ENCODE data around the gene TGM2. TPM values are rescaled to one million over a fixed set of nuclear protein-coding genes. Genes with fewer than 3 reads are reported as not detected.

Gene TGM2
- total RNA-seq, 1 experiment from 2014 or later = 113 TPM

DNA sequence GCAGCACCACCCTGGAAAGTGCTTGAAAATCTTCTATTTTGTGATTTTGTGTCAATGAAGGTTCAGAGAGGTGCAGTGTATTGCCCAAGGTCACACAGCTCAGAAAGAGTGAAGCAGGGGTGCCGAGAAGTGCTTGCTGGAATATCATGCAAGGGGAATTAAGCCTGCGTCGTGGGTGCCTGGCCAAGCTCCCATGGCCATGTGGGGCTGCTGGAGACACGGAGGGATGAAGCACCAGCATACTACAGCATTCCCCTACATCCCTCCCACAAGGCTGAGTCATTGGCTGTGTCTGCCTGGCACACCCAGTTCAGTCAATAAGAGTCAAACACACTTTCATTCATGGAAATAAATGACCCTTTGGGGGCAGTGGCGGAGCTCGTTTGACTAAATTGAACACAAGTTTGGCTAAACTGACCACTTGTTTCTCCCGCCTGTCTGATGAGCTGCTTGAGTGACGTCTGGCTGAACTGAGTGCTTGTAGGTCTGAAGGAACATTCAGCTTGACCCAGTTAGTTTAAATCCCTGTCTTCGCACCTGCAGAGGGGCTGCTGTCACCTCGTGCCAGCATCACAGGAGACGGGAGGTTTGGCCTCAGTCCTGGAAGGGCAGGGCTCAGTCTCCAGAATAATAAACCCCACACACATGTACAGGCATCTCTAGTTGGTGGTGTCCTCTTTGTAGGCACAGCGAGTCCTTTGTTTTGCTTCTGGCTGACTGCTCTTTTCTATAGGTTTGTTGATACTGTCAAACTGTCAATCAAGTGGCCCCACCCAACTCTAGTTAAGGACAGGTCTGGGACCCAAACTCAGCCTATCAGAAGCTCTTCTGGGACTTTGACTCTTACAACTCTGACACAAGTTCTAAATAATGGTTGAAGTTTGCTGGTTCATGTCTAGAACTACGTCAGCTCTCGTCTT is 8.4 kb upstream of the TGM2 start:
- in situ Hi-C loops (cut with HindIII; ENCODE audit: low pct_unique_long_range_greater_than_20kb, low sequenced_read_pairs) (no loop called here), intact Hi-C loops (cut with micrococcal nuclease; ENCODE audit: unreplicated experiment) (no loop called here)
- BruUV-seq (replicated peaks) = no TSS peak
- ChIA-PET CTCF (no interaction called here), POLR2A (interaction anchor here (0.6 kb wide), 1 partner anchor 46 kb away, joined by 9 read pairs; no protein-coding TSS in a partner anchor)
- Histone ChIP-seq H3K9me3 (ENCODE audit: control insufficient read depth, insufficient read depth, low read depth, low read length) (no peaks in the 10 kb centered on the region), H3K4me3 (ENCODE audit: low read depth in 2 of 2, low read length in 2 of 2) (0 out of 4 replicates have a peak overlapping the region, but pooled peaks of 1 of the 2 experiments have one; percentile 7), H3K27me3 (ENCODE audit: control insufficient read depth, insufficient read depth, low read length) (no peaks in the 10 kb centered on the region), H3K4me1 (ENCODE audit: control insufficient read depth, insufficient read depth, low read length) (peaks cover 4% of the 10 kb centered on the region), H3K27ac (ENCODE audit: low read length) (no peak overlapping the region), H3K36me3 (ENCODE audit: control insufficient read depth, insufficient read depth, low read length) (no peaks in the 10 kb centered on the region)
- ATAC-seq (peak; percentile 86), DNase-seq (ENCODE audit: low read depth, low spot score) (no peak)
- no peak for TF ChIP-seq POLR2AphosphoS5 (IDR thresholded peaks at IDR 0.05; ENCODE audit: low read depth, low read length)
- no peak for TF ChIP-seq SIN3A (IDR thresholded peaks at IDR 0.05; ENCODE audit: borderline replicate concordance, insufficient read depth, low read depth, low read length)
- TF ChIP-seq TCF7L2 (IDR thresholded peaks at IDR 0.05; ENCODE audit: low read depth, low read length) = no peak
- TF ChIP-seq, protein P1, sequence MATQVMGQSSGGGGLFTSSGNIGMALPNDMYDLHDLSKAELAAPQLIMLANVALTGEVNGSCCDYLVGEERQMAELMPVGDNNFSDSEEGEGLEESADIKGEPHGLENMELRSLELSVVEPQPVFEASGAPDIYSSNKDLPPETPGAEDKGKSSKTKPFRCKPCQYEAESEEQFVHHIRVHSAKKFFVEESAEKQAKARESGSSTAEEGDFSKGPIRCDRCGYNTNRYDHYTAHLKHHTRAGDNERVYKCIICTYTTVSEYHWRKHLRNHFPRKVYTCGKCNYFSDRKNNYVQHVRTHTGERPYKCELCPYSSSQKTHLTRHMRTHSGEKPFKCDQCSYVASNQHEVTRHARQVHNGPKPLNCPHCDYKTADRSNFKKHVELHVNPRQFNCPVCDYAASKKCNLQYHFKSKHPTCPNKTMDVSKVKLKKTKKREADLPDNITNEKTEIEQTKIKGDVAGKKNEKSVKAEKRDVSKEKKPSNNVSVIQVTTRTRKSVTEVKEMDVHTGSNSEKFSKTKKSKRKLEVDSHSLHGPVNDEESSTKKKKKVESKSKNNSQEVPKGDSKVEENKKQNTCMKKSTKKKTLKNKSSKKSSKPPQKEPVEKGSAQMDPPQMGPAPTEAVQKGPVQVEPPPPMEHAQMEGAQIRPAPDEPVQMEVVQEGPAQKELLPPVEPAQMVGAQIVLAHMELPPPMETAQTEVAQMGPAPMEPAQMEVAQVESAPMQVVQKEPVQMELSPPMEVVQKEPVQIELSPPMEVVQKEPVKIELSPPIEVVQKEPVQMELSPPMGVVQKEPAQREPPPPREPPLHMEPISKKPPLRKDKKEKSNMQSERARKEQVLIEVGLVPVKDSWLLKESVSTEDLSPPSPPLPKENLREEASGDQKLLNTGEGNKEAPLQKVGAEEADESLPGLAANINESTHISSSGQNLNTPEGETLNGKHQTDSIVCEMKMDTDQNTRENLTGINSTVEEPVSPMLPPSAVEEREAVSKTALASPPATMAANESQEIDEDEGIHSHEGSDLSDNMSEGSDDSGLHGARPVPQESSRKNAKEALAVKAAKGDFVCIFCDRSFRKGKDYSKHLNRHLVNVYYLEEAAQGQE (IDR thresholded peaks at IDR 0.05; ENCODE audit: insufficient read depth in 1 of 2, low read depth in 2 of 2, low read length in 1 of 2) = no peak
- TF ChIP-seq, protein P2, sequence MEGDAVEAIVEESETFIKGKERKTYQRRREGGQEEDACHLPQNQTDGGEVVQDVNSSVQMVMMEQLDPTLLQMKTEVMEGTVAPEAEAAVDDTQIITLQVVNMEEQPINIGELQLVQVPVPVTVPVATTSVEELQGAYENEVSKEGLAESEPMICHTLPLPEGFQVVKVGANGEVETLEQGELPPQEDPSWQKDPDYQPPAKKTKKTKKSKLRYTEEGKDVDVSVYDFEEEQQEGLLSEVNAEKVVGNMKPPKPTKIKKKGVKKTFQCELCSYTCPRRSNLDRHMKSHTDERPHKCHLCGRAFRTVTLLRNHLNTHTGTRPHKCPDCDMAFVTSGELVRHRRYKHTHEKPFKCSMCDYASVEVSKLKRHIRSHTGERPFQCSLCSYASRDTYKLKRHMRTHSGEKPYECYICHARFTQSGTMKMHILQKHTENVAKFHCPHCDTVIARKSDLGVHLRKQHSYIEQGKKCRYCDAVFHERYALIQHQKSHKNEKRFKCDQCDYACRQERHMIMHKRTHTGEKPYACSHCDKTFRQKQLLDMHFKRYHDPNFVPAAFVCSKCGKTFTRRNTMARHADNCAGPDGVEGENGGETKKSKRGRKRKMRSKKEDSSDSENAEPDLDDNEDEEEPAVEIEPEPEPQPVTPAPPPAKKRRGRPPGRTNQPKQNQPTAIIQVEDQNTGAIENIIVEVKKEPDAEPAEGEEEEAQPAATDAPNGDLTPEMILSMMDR (IDR thresholded peaks at IDR 0.05) = no peak

DNA sequence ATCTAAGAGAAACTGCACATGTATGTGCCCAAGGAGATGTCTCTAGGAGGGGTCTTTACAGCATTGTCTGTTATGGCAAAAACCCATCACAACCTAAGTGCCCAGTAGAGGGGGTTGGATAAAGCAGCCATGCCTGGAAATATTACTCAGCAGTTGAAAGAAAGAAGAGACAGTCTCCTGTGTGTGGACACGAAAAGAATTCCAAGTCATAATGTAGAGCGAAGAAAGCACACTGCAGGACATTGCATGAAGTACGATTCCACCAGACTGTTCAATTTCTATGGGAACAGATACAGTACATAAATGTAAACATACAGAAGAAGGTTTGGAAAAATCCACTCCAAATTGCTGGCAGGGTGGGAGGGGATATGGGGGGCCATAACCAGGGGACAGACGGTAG is 7.3 kb upstream of the TGM2 start:
- CTCF ChIA-PET = no interaction called here
- in situ Hi-C loops (cut with HindIII; ENCODE audit: low pct_unique_long_range_greater_than_20kb, low sequenced_read_pairs) = no loop called here
- no peak overlapping the region for H3K27ac ChIP-seq (ENCODE audit: low read length)
- H3K4me1 ChIP-seq (ENCODE audit: control insufficient read depth, insufficient read depth, low read length) = peaks cover 8% of the 10 kb centered on the region
- no peaks in the 10 kb centered on the region for H3K9me3 ChIP-seq (ENCODE audit: control insufficient read depth, insufficient read depth, low read depth, low read length)
- no peaks in the 10 kb centered on the region for H3K27me3 ChIP-seq (ENCODE audit: control insufficient read depth, insufficient read depth, low read length)
- H3K4me3 ChIP-seq (ENCODE audit: low read depth in 2 of 2, low read length in 2 of 2) = no peak overlapping the region
- no TSS peak for BruUV-seq (replicated peaks)
- ATAC-seq = no peak
- POLR2A ChIA-PET = no interaction called here
- no peaks in the 10 kb centered on the region for H3K36me3 ChIP-seq (ENCODE audit: control insufficient read depth, insufficient read depth, low read length)
- DNase-seq (ENCODE audit: low read depth, low spot score) = no peak
- TF ChIP-seq SIN3A (IDR thresholded peaks at IDR 0.05; ENCODE audit: borderline replicate concordance, insufficient read depth, low read depth, low read length) (no peak), POLR2AphosphoS5 (IDR thresholded peaks at IDR 0.05; ENCODE audit: low read depth, low read length) (no peak), TCF7L2 (IDR thresholded peaks at IDR 0.05; ENCODE audit: low read depth, low read length) (no peak)
- TF ChIP-seq, protein P1 (IDR thresholded peaks at IDR 0.05; ENCODE audit: insufficient read depth in 1 of 2, low read depth in 2 of 2, low read length in 1 of 2) = no peak
- TF ChIP-seq, protein P2 (IDR thresholded peaks at IDR 0.05) = peak; percentile 24; the same call in 1 of the 2 replicates
- intact Hi-C loops (cut with micrococcal nuclease; ENCODE audit: unreplicated experiment) = no loop called here
